LNCaP clone FGC (cell line): ENCODE results near the gene OVOL2.
"Not testable (repeated sequence)": the region's sequence is repeated elsewhere in the genome, so short reads cannot be mapped to it uniquely, and the experiment has no call there.

Experiments
- DNase-seq: peaks from one replicate; pipeline ENCODE4 v3.0.0-alpha.2; 2011; ENCODE audit warnings: low read depth
- H3K4me3 ChIP-seq: 2 replicates; pipeline ENCODE4 v1.5.1; 2011; ENCODE audit warnings: mild to moderate bottlenecking, low read depth, low read length, control low read depth
- TF ChIP-seq, protein P1 (sequence below): IDR thresholded peaks from 2 replicates; pipeline ENCODE4 v1.5.1; 2012; ENCODE audit warnings: mild to moderate bottlenecking; ENCODE audit not compliant: control insufficient read depth, insufficient read depth; ENCODE audit errors: extremely low read depth

Gene OVOL2

DNA sequence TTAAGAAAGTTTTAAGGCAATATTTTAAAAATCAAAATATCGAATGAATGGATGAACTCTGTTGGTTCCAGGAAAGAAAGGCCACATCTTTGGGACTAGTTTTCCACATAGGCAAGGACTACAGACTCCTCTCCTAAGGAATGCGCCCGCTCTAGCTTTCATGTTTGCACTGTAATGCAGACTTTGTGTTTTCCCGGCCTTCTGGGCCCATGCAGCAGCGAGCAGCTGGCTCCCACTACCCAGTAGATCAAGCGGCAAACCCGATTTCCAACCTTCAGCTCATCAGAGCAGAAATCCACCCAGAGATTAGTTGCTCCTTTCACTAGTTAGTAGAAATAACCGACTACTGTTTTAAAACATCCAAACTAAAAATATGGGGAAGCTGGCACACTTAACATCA is 27.7 kb downstream of the OVOL2 start:
- TF ChIP-seq, protein P1, sequence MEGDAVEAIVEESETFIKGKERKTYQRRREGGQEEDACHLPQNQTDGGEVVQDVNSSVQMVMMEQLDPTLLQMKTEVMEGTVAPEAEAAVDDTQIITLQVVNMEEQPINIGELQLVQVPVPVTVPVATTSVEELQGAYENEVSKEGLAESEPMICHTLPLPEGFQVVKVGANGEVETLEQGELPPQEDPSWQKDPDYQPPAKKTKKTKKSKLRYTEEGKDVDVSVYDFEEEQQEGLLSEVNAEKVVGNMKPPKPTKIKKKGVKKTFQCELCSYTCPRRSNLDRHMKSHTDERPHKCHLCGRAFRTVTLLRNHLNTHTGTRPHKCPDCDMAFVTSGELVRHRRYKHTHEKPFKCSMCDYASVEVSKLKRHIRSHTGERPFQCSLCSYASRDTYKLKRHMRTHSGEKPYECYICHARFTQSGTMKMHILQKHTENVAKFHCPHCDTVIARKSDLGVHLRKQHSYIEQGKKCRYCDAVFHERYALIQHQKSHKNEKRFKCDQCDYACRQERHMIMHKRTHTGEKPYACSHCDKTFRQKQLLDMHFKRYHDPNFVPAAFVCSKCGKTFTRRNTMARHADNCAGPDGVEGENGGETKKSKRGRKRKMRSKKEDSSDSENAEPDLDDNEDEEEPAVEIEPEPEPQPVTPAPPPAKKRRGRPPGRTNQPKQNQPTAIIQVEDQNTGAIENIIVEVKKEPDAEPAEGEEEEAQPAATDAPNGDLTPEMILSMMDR, result no peak
- DNase-seq, result no peak
- no peak overlapping the region for H3K4me3 ChIP-seq

DNA sequence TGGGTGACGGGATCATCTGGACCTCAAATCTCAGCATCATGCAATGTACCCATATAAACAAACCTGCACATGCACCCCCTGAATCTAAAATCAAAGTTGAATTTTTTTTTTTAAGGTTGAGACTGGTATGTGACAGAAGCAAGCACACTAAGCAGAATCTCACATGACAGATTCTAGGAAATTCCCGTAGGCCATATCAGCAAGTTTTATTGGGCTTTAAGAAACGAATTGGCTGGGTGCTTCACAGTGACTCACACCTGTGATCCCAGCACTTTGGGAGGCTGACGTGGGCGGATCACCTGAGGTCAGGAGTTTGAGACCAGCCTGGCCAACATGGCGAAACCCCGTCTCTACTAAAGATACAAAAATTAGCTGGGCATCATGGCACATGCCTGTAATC is 30.7 kb downstream of the OVOL2 start:
- DNase-seq, result peak; percentile 39
- H3K4me3 ChIP-seq, result not testable (repeated sequence)

DNA sequence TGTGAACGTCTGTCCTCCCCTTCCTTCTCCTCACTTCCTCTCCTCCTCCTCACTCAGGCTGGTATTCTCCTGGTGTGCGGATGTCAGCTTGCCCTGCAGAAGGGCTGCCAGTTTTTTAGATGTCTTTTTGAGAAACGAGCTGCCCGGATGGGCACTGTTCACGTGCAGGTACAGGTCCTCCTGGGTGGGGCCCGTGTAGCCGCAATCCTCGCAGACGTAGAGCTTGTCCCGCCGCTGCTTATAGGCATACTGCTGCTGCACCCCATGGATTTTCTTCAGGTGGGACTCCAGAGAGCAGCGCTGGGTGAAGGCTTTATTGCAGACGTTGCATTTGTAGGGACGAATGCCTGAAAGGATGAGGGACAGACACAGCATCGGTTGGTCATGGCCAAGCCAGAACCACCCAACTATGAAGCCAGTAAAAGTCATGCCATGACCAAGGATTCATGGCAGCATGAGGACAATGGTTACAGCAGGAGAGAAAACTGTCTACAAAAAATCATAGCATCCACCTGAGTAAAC is 33.0 kb downstream of the OVOL2 start:
- no peak for DNase-seq
- no peak overlapping the region for H3K4me3 ChIP-seq
- TF ChIP-seq, protein P1, result no peak

DNA sequence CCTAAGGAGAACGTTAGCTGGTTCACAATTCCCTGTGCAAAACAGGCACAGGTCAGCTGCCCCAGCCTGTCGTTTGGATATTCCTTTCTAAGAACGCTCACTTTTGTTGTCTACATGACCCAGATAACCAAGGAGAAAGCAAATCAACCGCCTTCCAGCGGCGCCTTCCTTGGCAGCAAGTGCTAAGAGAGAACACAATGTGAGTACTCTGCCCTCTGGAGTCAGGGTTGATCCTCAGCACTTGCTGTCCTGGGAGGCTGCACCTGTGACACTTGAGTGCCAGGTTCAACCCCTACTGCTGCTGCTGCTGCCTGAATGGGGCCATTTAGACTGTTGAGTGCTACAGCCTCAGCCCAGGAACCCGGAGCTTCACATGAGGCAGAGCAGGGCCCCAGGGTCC is 36.8 kb downstream of the OVOL2 start:
- TF ChIP-seq, protein P1, result no peak
- no peak for DNase-seq
- H3K4me3 ChIP-seq, result no peak overlapping the region

DNA sequence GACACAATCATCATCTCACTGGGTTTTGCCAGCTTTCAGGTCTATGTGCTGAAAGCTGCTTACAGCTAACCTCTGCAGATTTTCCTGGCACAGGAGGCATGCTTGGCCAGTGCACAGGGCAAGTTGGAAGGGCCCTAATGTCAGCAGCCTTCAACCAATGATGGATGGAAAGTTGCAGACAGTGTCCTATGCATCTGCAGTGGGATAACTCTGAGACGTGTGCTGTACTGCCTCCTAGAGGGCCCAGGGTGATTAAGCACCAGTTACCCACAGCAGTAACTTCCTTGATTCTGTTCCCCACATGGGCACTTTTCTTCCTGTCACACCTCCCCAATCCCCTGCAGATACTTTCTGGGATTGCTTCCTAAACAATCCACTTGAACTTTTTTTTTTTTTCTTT is 38.6 kb downstream of the OVOL2 start:
- TF ChIP-seq, protein P1, result peak; percentile 50
- no peak for DNase-seq
- no peak overlapping the region for H3K4me3 ChIP-seq

DNA sequence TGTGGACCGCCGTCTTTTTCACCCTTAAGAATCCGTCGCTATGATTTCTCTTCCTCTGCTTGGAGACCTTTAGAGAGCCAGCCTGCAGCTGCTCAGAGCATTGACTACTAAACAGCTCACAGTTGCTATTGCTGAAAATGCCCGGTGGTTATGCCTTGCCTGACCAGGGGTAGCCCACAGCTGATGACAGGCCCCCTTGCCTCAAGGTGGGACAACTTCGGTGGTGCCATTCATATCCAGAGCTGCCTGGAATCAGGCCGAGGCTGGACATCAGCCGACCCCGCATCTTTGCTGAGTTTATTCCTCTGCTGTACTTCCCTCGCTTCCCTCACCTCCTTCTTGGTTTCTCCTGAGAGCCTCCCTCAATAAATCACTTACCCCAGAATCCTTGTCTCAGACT is 39.6 kb downstream of the OVOL2 start:
- TF ChIP-seq, protein P1, result no peak
- H3K4me3 ChIP-seq, result no peak overlapping the region
- DNase-seq, result no peak

DNA sequence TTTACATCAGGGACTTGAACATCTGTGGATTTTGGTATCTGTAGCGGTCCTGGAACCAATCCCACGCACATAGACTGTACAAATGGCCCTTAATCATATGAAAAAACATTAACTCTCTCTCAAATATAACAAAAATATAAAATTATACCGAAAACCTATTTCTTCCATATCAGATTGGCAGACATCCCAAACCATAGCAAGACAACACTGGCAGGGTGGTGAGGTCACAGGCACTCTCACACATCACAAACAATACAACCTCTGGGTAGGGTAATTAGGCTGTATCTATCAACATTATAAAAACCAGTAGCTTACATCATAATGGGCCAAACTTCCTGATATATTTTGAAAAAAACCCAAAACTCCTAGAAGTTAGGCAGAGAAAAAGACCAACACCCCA is 40.9 kb downstream of the OVOL2 start:
- DNase-seq, result no peak
- H3K4me3 ChIP-seq, result no peak overlapping the region
- TF ChIP-seq, protein P1, result no peak
